GM23338 (cell line): ENCODE measurements around the gene SLC30A3. TPM values are rescaled to one million over a fixed set of nuclear protein-coding genes. Genes with fewer than 3 reads are reported as not detected.

ENCODE experiments used
- ATAC-seq: fragments of 200-7000 bp; cut with Tn5 transposase; 3 replicates; pipeline ENCODE4 v1.9.1; 2020
- DNase-seq: peaks from one replicate; pipeline ENCODE4 v3.0.0-alpha.2; 2015; ENCODE audit warnings: low spot score
- H2AFZ ChIP-seq: fragments of 200-600 bp; sonication (generic); 2 replicates; pipeline ENCODE4 v1.8.0; 2016; ENCODE audit warnings: antibody characterized with exemption, mild to moderate bottlenecking, moderate library complexity
- H3F3A ChIP-seq: fragments of 200-600 bp; sonication (generic); replicated peaks from 2 replicates; pipeline ENCODE4 v1.8.0; 2017; ENCODE audit warnings: antibody characterized with exemption, mixed run types, low read depth
- H3K27ac ChIP-seq: fragments of 200-600 bp; sonication (generic); 2 replicates; pipeline ENCODE4 v1.6.1; 2016; ENCODE audit warnings: low read depth
- H3K27me3 ChIP-seq: fragments of 200-600 bp; sonication (generic); 2 replicates; pipeline ENCODE4 v1.8.0; 2016; ENCODE audit warnings: mild to moderate bottlenecking, mixed run types, moderate library complexity; ENCODE audit not compliant: insufficient read depth
- H3K36me3 ChIP-seq: fragments of 200-600 bp; sonication (generic); 2 replicates; pipeline ENCODE4 v1.8.0; 2016; ENCODE audit warnings: mild to moderate bottlenecking; ENCODE audit not compliant: insufficient read depth
- H3K4me1 ChIP-seq: fragments of 200-600 bp; sonication (generic); 2 replicates; pipeline ENCODE4 v1.8.0; 2016; ENCODE audit warnings: mild to moderate bottlenecking, moderate library complexity; ENCODE audit not compliant: insufficient read depth
- H3K4me2 ChIP-seq: fragments of 200-600 bp; sonication (generic); 2 replicates; pipeline ENCODE4 v1.7.1; 2017; ENCODE audit warnings: mixed run types
- H3K4me3 ChIP-seq: fragments of 200-600 bp; sonication (generic); 2 replicates; pipeline ENCODE4 v1.6.1; 2016; ENCODE audit warnings: mixed run types
- H3K79me2 ChIP-seq: fragments of 200-600 bp; sonication (generic); replicated peaks from 2 replicates; pipeline ENCODE4 v1.8.0; 2017; ENCODE audit warnings: mild to moderate bottlenecking; ENCODE audit not compliant: insufficient read depth
- H3K9me2 ChIP-seq: fragments of 200-600 bp; sonication (generic); 2 replicates; pipeline ENCODE4 v1.8.0; 2017; ENCODE audit not compliant: insufficient read depth
- H4K20me1 ChIP-seq: fragments of 200-600 bp; sonication (generic); replicated peaks from 2 replicates; pipeline ENCODE4 v1.8.0; 2017; ENCODE audit warnings: mild to moderate bottlenecking; ENCODE audit not compliant: insufficient read depth
- H3K27ac Mint-ChIP-seq: 2 replicates; pipeline ENCODE4 v1.8.0; 2020; ENCODE audit warnings: inconsistent platforms, mild to moderate bottlenecking, moderate library complexity, mixed read lengths
- H3K27me3 Mint-ChIP-seq: 3 replicates; pipeline ENCODE4 v1.8.0; 2022; ENCODE audit warnings: low read depth, mild to moderate bottlenecking, moderate library complexity, mixed read lengths, inconsistent platforms; ENCODE audit not compliant: insufficient read depth, poor library complexity
- H3K36me3 Mint-ChIP-seq: 3 replicates; pipeline ENCODE4 v1.8.0; 2021; ENCODE audit warnings: low read depth, mild to moderate bottlenecking, inconsistent platforms, moderate library complexity, mixed read lengths
- H3K4me1 Mint-ChIP-seq: 3 replicates; pipeline ENCODE4 v1.8.0; 2020; ENCODE audit warnings: mild to moderate bottlenecking, inconsistent platforms, mixed read lengths
- H3K4me3 Mint-ChIP-seq: 3 replicates; pipeline ENCODE4 v1.8.0; 2021; ENCODE audit warnings: moderate library complexity, mild to moderate bottlenecking, inconsistent platforms, mixed read lengths
- H3K9me3 Mint-ChIP-seq: 3 replicates; pipeline ENCODE4 v1.8.0; 2020; ENCODE audit warnings: moderate library complexity, mild to moderate bottlenecking, inconsistent platforms, mixed read lengths
- CREB1 ChIP-seq: fragments of 250-450 bp; sonication (Bioruptor Pico); IDR thresholded peaks from 2 replicates; pipeline ENCODE4 v1.5.0; 2020; ENCODE audit warnings: low read depth, mild to moderate bottlenecking, moderate library complexity
- EZH2 ChIP-seq: fragments of 200-600 bp; sonication (generic); IDR thresholded peaks from one replicate; pipeline ENCODE4 v1.8.0; 2017; ENCODE audit warnings: antibody characterized with exemption, mild to moderate bottlenecking, low read depth; ENCODE audit not compliant: unreplicated experiment
- EZH2phosphoT487 ChIP-seq: fragments of 200-600 bp; sonication (generic); IDR thresholded peaks from one replicate; pipeline ENCODE4 v1.8.1; 2018; ENCODE audit warnings: antibody characterized with exemption; ENCODE audit not compliant: unreplicated experiment
- JUNB ChIP-seq: IDR thresholded peaks from one replicate; pipeline ENCODE4 v1.6.1; 2016; ENCODE audit warnings: antibody characterized with exemption; ENCODE audit not compliant: unreplicated experiment
- NANOG ChIP-seq: IDR thresholded peaks from 2 replicates; pipeline ENCODE4 v1.6.1; 2016; ENCODE audit warnings: antibody characterized with exemption, borderline replicate concordance
- POLR2AphosphoS5 ChIP-seq: IDR thresholded peaks from 2 replicates; pipeline ENCODE4 v1.6.1; 2016; ENCODE audit warnings: antibody characterized with exemption, low read depth
- STAT1 ChIP-seq: IDR thresholded peaks from one replicate; pipeline ENCODE4 v1.6.1; 2016; ENCODE audit warnings: antibody characterized with exemption; ENCODE audit not compliant: unreplicated experiment
- ZNF114 ChIP-seq: fragments of 250-450 bp; sonication (Bioruptor Pico); IDR thresholded peaks from 2 replicates; pipeline ENCODE4 v1.5.0; 2020; ENCODE audit warnings: mild to moderate bottlenecking, moderate library complexity
- ZNF331 ChIP-seq: fragments of 250-450 bp; sonication (Bioruptor Pico); IDR thresholded peaks from 2 replicates; pipeline ENCODE4 v1.5.0; 2020; ENCODE audit warnings: low read depth, mild to moderate bottlenecking, moderate library complexity
- polyA plus RNA-seq: library from polyadenylated mRNA; unstranded; fragments of >200 nt; fragmentation: Nextera tagmentation; extraction: Ambion mirVana; gene quantifications from 2 replicates; pipeline ENCODE4 v1.2.1, GENCODE V29; 2016
- total RNA-seq: library from RNA; depleted of rRNA; stranded (reverse); fragments of >200 nt; shearing (Covaris generic); gene quantifications from 2 replicates; pipeline ENCODE4 v1.2.3, GENCODE V29; 2014
- TF ChIP-seq, protein P1 (sequence below): IDR thresholded peaks from 2 replicates; pipeline ENCODE4 v1.6.1; 2016; ENCODE audit warnings: antibody characterized with exemption
- TF ChIP-seq, protein P2 (sequence below): fragments of 250-450 bp; sonication (Bioruptor Pico); IDR thresholded peaks from 2 replicates; pipeline ENCODE4 v1.5.0; 2020; ENCODE audit warnings: mild to moderate bottlenecking, moderate library complexity
- TF ChIP-seq, protein P3 (sequence below): IDR thresholded peaks from one replicate; pipeline ENCODE4 v1.6.1; 2018; ENCODE audit warnings: antibody characterized with exemption; ENCODE audit not compliant: unreplicated experiment
- TF ChIP-seq, protein P4 (sequence below), 2 experiments: fragments of 200-600 bp in 1 of 2; sonication (generic) in 1 of 2; conservative IDR thresholded peaks; 2 replicates each; pipeline versions ENCODE4 v1.5.1 to v1.6.1; 2016 to 2017; ENCODE audit warnings: antibody characterized with exemption in 2 of 2, low read depth in 2 of 2, mild to moderate bottlenecking in 2 of 2, moderate library complexity in 1 of 2

Gene SLC30A3
- total and polyA plus RNA-seq, 2 experiments from 2014 or later = 4.1 to 8.3 TPM

DNA sequence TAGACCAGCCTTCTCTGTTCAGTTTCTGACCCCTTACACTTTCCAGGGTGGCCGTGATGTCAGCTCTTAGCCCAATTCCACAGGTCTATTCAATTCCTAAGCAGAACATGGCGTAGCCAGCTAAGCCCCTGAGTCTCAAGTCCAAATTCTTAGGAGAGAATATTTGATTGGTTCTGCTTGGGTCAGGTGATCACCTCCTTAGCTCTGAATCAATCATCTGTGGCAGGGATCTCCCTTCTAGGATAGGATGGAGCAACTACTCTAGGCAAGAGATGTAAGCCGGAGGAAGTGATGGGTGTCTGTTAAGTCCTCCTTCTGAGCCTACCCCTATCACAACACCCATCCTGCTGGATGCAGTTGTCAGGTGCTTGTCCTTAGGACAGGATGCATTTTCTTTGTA is 34.3 kb upstream of the SLC30A3 start:
- peaks cover 3% of the 10 kb centered on the region for H3K27me3 Mint-ChIP-seq

More for the DNA sequence above, 34.3 kb upstream of the SLC30A3 start:
- ATAC-seq (no peak), DNase-seq (no peak)
- Histone ChIP-seq H3F3A (no peaks in the 10 kb centered on the region), H3K4me3 (no peak overlapping the region), H3K79me2 (no peaks in the 10 kb centered on the region), H2AFZ (no peak overlapping the region; the same call in 1 of the 2 replicates), H3K36me3 (no peaks in the 10 kb centered on the region), H3K9me2 (no peaks in the 10 kb centered on the region), H3K27ac (no peak overlapping the region), H3K4me2 (no peak overlapping the region), H3K27me3 (no peaks in the 10 kb centered on the region), H3K4me1 (peaks cover 4% of the 10 kb centered on the region; the same call in 1 of the 2 replicates), H4K20me1 (no peaks in the 10 kb centered on the region)
- Mint-ChIP-seq H3K4me1 (peaks cover 6% of the 10 kb centered on the region; the same call in 1 of the 3 replicates), H3K36me3 (no peaks in the 10 kb centered on the region), H3K27ac (no peak overlapping the region), H3K9me3 (no peaks in the 10 kb centered on the region), H3K4me3 (no peak overlapping the region)
- TF ChIP-seq EZH2 (no peak), EZH2phosphoT487 (no peak), JUNB (no peak), STAT1 (no peak), ZNF114 (CRISPR knock-in tag) (no peak), CREB1 (CRISPR knock-in tag) (no peak), ZNF331 (CRISPR knock-in tag) (no peak), POLR2AphosphoS5 (no peak), NANOG (no peak)
- TF ChIP-seq, protein P1, sequence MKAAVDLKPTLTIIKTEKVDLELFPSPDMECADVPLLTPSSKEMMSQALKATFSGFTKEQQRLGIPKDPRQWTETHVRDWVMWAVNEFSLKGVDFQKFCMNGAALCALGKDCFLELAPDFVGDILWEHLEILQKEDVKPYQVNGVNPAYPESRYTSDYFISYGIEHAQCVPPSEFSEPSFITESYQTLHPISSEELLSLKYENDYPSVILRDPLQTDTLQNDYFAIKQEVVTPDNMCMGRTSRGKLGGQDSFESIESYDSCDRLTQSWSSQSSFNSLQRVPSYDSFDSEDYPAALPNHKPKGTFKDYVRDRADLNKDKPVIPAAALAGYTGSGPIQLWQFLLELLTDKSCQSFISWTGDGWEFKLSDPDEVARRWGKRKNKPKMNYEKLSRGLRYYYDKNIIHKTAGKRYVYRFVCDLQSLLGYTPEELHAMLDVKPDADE = no peak
- TF ChIP-seq, protein P2, sequence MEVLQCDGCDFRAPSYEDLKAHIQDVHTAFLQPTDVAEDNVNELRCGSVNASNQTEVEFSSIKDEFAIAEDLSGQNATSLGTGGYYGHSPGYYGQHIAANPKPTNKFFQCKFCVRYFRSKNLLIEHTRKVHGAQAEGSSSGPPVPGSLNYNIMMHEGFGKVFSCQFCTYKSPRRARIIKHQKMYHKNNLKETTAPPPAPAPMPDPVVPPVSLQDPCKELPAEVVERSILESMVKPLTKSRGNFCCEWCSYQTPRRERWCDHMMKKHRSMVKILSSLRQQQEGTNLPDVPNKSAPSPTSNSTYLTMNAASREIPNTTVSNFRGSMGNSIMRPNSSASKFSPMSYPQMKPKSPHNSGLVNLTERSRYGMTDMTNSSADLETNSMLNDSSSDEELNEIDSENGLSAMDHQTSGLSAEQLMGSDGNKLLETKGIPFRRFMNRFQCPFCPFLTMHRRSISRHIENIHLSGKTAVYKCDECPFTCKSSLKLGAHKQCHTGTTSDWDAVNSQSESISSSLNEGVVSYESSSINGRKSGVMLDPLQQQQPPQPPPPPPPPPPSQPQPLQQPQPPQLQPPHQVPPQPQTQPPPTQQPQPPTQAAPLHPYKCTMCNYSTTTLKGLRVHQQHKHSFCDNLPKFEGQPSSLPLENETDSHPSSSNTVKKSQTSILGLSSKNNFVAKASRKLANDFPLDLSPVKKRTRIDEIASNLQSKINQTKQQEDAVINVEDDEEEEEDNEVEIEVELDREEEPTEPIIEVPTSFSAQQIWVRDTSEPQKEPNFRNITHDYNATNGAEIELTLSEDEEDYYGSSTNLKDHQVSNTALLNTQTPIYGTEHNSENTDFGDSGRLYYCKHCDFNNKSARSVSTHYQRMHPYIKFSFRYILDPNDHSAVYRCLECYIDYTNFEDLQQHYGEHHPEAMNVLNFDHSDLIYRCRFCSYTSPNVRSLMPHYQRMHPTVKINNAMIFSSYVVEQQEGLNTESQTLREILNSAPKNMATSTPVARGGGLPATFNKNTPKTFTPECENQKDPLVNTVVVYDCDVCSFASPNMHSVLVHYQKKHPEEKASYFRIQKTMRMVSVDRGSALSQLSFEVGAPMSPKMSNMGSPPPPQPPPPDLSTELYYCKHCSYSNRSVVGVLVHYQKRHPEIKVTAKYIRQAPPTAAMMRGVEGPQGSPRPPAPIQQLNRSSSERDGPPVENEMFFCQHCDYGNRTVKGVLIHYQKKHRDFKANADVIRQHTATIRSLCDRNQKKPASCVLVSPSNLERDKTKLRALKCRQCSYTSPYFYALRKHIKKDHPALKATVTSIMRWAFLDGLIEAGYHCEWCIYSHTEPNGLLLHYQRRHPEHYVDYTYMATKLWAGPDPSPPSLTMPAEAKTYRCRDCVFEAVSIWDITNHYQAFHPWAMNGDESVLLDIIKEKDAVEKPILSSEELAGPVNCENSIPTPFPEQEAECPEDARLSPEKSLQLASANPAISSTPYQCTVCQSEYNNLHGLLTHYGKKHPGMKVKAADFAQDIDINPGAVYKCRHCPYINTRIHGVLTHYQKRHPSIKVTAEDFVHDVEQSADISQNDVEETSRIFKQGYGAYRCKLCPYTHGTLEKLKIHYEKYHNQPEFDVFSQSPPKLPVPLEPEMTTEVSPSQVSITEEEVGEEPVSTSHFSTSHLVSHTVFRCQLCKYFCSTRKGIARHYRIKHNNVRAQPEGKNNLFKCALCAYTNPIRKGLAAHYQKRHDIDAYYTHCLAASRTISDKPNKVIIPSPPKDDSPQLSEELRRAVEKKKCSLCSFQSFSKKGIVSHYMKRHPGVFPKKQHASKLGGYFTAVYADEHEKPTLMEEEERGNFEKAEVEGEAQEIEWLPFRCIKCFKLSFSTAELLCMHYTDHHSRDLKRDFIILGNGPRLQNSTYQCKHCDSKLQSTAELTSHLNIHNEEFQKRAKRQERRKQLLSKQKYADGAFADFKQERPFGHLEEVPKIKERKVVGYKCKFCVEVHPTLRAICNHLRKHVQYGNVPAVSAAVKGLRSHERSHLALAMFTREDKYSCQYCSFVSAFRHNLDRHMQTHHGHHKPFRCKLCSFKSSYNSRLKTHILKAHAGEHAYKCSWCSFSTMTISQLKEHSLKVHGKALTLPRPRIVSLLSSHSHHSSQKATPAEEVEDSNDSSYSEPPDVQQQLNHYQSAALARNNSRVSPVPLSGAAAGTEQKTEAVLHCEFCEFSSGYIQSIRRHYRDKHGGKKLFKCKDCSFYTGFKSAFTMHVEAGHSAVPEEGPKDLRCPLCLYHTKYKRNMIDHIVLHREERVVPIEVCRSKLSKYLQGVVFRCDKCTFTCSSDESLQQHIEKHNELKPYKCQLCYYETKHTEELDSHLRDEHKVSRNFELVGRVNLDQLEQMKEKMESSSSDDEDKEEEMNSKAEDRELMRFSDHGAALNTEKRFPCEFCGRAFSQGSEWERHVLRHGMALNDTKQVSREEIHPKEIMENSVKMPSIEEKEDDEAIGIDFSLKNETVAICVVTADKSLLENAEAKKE (CRISPR knock-in tag) = no peak
- TF ChIP-seq, protein P3, sequence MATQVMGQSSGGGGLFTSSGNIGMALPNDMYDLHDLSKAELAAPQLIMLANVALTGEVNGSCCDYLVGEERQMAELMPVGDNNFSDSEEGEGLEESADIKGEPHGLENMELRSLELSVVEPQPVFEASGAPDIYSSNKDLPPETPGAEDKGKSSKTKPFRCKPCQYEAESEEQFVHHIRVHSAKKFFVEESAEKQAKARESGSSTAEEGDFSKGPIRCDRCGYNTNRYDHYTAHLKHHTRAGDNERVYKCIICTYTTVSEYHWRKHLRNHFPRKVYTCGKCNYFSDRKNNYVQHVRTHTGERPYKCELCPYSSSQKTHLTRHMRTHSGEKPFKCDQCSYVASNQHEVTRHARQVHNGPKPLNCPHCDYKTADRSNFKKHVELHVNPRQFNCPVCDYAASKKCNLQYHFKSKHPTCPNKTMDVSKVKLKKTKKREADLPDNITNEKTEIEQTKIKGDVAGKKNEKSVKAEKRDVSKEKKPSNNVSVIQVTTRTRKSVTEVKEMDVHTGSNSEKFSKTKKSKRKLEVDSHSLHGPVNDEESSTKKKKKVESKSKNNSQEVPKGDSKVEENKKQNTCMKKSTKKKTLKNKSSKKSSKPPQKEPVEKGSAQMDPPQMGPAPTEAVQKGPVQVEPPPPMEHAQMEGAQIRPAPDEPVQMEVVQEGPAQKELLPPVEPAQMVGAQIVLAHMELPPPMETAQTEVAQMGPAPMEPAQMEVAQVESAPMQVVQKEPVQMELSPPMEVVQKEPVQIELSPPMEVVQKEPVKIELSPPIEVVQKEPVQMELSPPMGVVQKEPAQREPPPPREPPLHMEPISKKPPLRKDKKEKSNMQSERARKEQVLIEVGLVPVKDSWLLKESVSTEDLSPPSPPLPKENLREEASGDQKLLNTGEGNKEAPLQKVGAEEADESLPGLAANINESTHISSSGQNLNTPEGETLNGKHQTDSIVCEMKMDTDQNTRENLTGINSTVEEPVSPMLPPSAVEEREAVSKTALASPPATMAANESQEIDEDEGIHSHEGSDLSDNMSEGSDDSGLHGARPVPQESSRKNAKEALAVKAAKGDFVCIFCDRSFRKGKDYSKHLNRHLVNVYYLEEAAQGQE = no peak
- TF ChIP-seq, protein P4, sequence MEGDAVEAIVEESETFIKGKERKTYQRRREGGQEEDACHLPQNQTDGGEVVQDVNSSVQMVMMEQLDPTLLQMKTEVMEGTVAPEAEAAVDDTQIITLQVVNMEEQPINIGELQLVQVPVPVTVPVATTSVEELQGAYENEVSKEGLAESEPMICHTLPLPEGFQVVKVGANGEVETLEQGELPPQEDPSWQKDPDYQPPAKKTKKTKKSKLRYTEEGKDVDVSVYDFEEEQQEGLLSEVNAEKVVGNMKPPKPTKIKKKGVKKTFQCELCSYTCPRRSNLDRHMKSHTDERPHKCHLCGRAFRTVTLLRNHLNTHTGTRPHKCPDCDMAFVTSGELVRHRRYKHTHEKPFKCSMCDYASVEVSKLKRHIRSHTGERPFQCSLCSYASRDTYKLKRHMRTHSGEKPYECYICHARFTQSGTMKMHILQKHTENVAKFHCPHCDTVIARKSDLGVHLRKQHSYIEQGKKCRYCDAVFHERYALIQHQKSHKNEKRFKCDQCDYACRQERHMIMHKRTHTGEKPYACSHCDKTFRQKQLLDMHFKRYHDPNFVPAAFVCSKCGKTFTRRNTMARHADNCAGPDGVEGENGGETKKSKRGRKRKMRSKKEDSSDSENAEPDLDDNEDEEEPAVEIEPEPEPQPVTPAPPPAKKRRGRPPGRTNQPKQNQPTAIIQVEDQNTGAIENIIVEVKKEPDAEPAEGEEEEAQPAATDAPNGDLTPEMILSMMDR (conservative IDR thresholded peaks at IDR 0.05; ENCODE audit: low read depth in 2 of 2) = no peak
